SU-DHL-6 (cell line): ENCODE results near the gene D2HGDH.

Source experiments
- CTCF ChIP-seq: fragments of 200-600 bp; sonication (generic); IDR thresholded peaks from one replicate; pipeline ENCODE4 v1.5.1; 2017; ENCODE audit warnings: antibody characterized with exemption, mild to moderate bottlenecking, low read length, moderate library complexity; ENCODE audit not compliant: insufficient read depth, poor library complexity, severe bottlenecking
- EZH2phosphoT487 ChIP-seq: fragments of 200-600 bp; sonication (generic), shearing (Covaris generic); conservative IDR thresholded peaks from 2 replicates; pipeline ENCODE4 v1.6.1; 2018; ENCODE audit warnings: mild to moderate bottlenecking, antibody characterized with exemption, low read length, moderate library complexity, mixed read lengths

GRCh38 chr2:241755777-241756176 lies 21.3 kb downstream of the D2HGDH start:
- TF ChIP-seq CTCF (no peak), EZH2phosphoT487 (no peak)
